Glutamatergic neuron (in vitro differentiated cells): ENCODE measurements around the gene RHOA. TPM values are rescaled to one million over a fixed set of nuclear protein-coding genes. Genes with fewer than 3 reads are reported as not detected.

Source experiments
- DNase-seq: peaks from one replicate; pipeline ENCODE4 v3.0.0; 2022
- H3K27ac Mint-ChIP-seq: one replicate; pipeline ENCODE4 v1.8.0; 2020; ENCODE audit warnings: mild to moderate bottlenecking, mixed read lengths, inconsistent platforms; ENCODE audit not compliant: unreplicated experiment
- H3K27me3 Mint-ChIP-seq: one replicate; pipeline ENCODE4 v1.8.0; 2020; ENCODE audit warnings: mild to moderate bottlenecking, moderate library complexity, mixed read lengths, inconsistent platforms; ENCODE audit not compliant: unreplicated experiment
- H3K36me3 Mint-ChIP-seq: one replicate; pipeline ENCODE4 v1.8.0; 2020; ENCODE audit warnings: mild to moderate bottlenecking, mixed read lengths, inconsistent platforms; ENCODE audit not compliant: unreplicated experiment
- H3K4me1 Mint-ChIP-seq: one replicate; pipeline ENCODE4 v1.8.0; 2020; ENCODE audit warnings: mild to moderate bottlenecking, low read depth, mixed read lengths, inconsistent platforms; ENCODE audit not compliant: unreplicated experiment
- H3K4me3 Mint-ChIP-seq: one replicate; pipeline ENCODE4 v1.8.0; 2020; ENCODE audit warnings: mild to moderate bottlenecking, mixed read lengths, inconsistent platforms; ENCODE audit not compliant: unreplicated experiment
- H3K9me3 Mint-ChIP-seq: one replicate; pipeline ENCODE4 v1.8.0; 2020; ENCODE audit warnings: mild to moderate bottlenecking, moderate library complexity, mixed read lengths, inconsistent platforms; ENCODE audit not compliant: unreplicated experiment
- CTCF ChIP-seq: fragments of 200-600 bp; sonication (generic); IDR thresholded peaks from one replicate; pipeline ENCODE4 v1.5.0; 2021; ENCODE audit not compliant: partially characterized antibody, unreplicated experiment
- total RNA-seq: library from RNA; stranded (reverse); fragmentation: NEBNext Ultra II Directional; extraction: Animal tissue kit (Norgen Biotek cat#: 25700); gene quantifications from one replicate; pipeline ENCODE4 v1.2.1, GENCODE V29; 2021; ENCODE audit not compliant: unreplicated experiment

The RHOA gene
- total RNA-seq, 1 donor from 2014 or later = 262 TPM

- no peak for DNase-seq
- Mint-ChIP-seq H3K4me1 (peaks cover 10% of the 10 kb centered on the region), H3K27me3 (peaks cover 2% of the 10 kb centered on the region), H3K9me3 (peaks cover 4% of the 10 kb centered on the region), H3K36me3 (no peaks in the 10 kb centered on the region), H3K4me3 (peak overlapping the region; percentile 7), H3K27ac (peak overlapping the region; percentile 49)
- TF ChIP-seq CTCF = no peak
Observed at GRCh38 chr3:49341996-49342395, 69.8 kb downstream of the RHOA start.

GRCh38 chr3:49339941-49340800, 71.6 kb downstream of the RHOA start, which contains the start of gene USP4:
USP4 (minus strand) TSS chr3:49340053; CDS start chr3:49340024, 29 bp downstream.
- peak within 1 kb of the TSS; percentile 94 for H3K27ac Mint-ChIP-seq
- peaks cover 4% of the 10 kb centered on the region for H3K9me3 Mint-ChIP-seq
- TF ChIP-seq CTCF = no peak
- peaks cover 10% of the 10 kb centered on the region for H3K4me1 Mint-ChIP-seq
- H3K27me3 Mint-ChIP-seq = peaks cover 2% of the 10 kb centered on the region
- peak within 1 kb of the TSS; percentile 86 for H3K4me3 Mint-ChIP-seq
- H3K36me3 Mint-ChIP-seq = no peaks in the 10 kb centered on the region
- DNase-seq = peak; percentile 82

- H3K36me3 Mint-ChIP-seq = no peaks in the 10 kb centered on the region
- TF ChIP-seq CTCF = no peak
- peak overlapping the region; percentile 86 for H3K4me3 Mint-ChIP-seq
- DNase-seq = peak; percentile 54
- H3K27me3 Mint-ChIP-seq = peaks cover 2% of the 10 kb centered on the region
- H3K4me1 Mint-ChIP-seq = peaks cover 10% of the 10 kb centered on the region
- H3K9me3 Mint-ChIP-seq = peaks cover 4% of the 10 kb centered on the region
- H3K27ac Mint-ChIP-seq = peak overlapping the region; percentile 71
Observed at GRCh38 chr3:49339581-49339940, 72.2 kb downstream of the RHOA start.

- TF ChIP-seq CTCF = no peak
- no peaks in the 10 kb centered on the region for H3K27me3 Mint-ChIP-seq
- H3K36me3 Mint-ChIP-seq = no peaks in the 10 kb centered on the region
- DNase-seq = no peak
- peaks cover 2% of the 10 kb centered on the region for H3K4me1 Mint-ChIP-seq
- no peak overlapping the region for H3K4me3 Mint-ChIP-seq
- H3K9me3 Mint-ChIP-seq = no peaks in the 10 kb centered on the region
- H3K27ac Mint-ChIP-seq = no peak overlapping the region
Observed at GRCh38 chr3:49333916-49334633, 77.7 kb downstream of the RHOA start.

GRCh38 chr3:49333091-49333490, 78.7 kb downstream of the RHOA start:
- Mint-ChIP-seq H3K36me3 (no peaks in the 10 kb centered on the region), H3K9me3 (no peaks in the 10 kb centered on the region), H3K4me3 (no peak overlapping the region), H3K27ac (no peak overlapping the region), H3K27me3 (no peaks in the 10 kb centered on the region), H3K4me1 (no peaks in the 10 kb centered on the region)
- no peak for DNase-seq
- no peak for TF ChIP-seq CTCF
